Spleen (tissue), 11 donors: ENCODE measurements around the gene NPDC1. TPM values are rescaled to one million over a fixed set of nuclear protein-coding genes. Genes with fewer than 3 reads are reported as not detected.

Source experiments
- DNase-seq: peaks from one replicate; pipeline ENCODE4 v3.0.0-alpha.2; 2020
- H3K27ac ChIP-seq, 8 donors: fragments of 200-600 bp; sonication (generic) in 7 of 8; 1 replicate in 4 of 8; 2 replicates in 4 of 8; pipeline versions ENCODE4 v1.5.0 to v1.8.0; 2016 to 2021; ENCODE audit warnings: inconsistent platforms in 4 of 8, mild to moderate bottlenecking in 4 of 8, moderate library complexity in 1 of 8
- H3K27me3 ChIP-seq, 7 donors: fragments of 200-600 bp; sonication (generic) in 6 of 7; replicated peaks in 1 of 7; 1 replicate in 4 of 7; 2 replicates in 3 of 7; pipeline versions ENCODE4 v1.5.0 to v1.8.0; 2016 to 2021; ENCODE audit warnings: inconsistent platforms in 3 of 7, mild to moderate bottlenecking in 1 of 7
- H3K36me3 ChIP-seq, 6 donors: fragments of 200-600 bp; sonication (generic) in 5 of 6; 1 replicate in 4 of 6; 2 replicates in 2 of 6; pipeline versions ENCODE4 v1.5.0 to v1.8.0; 2016 to 2021; ENCODE audit warnings: inconsistent platforms in 2 of 6
- H3K4me1 ChIP-seq, 6 donors: fragments of 200-600 bp; sonication (generic) in 5 of 6; 1 replicate in 3 of 6; 2 replicates in 3 of 6; pipeline versions ENCODE4 v1.5.0 to v1.8.0; 2016 to 2021; ENCODE audit warnings: inconsistent platforms in 3 of 6
- H3K4me3 ChIP-seq, 8 donors: fragments of 200-600 bp; sonication (generic) in 7 of 8; 1 replicate in 4 of 8; 2 replicates in 4 of 8; pipeline versions ENCODE4 v1.5.0 to v1.8.0; 2016 to 2021; ENCODE audit warnings: inconsistent platforms in 4 of 8, mild to moderate bottlenecking in 4 of 8, moderate library complexity in 2 of 8
- H3K9me3 ChIP-seq, 8 donors: fragments of 200-600 bp; sonication (generic) in 7 of 8; 1 replicate in 4 of 8; 2 replicates in 4 of 8; pipeline versions ENCODE4 v1.5.0 to v1.8.0; 2016 to 2021; ENCODE audit warnings: inconsistent platforms in 4 of 8
- POLR2A ChIP-seq, 3 donors: fragments of 450-650 bp; IDR thresholded peaks; one replicate each; pipeline ENCODE4 v1.5.1; 2017; ENCODE audit warnings: antibody characterized with exemption in 3 of 3, mild to moderate bottlenecking in 1 of 3
- POLR2AphosphoS5 ChIP-seq, 3 donors: sonication (generic); formaldehyde crosslinking; IDR thresholded peaks; one replicate each; pipeline ENCODE4 v1.5.1; 2017; ENCODE audit warnings: antibody characterized with exemption in 3 of 3
- WGBS, 5 donors: extraction: QIAGEN DNeasy Blood & Tissue Kit in 3 of 5; methylation state at CpG; one replicate each; pipeline versions ENCODE4 v1.1.5 to v1.1.7; 2013 to 2018; 5-methylcytosine and 5-hydroxymethylcytosine counted together
- intact Hi-C: fragments of 100-400 bp; cut with DNase I; formaldehyde crosslinking; loops from one replicate; pipeline ENCODE4 v1.15.0; 2023; ENCODE audit warnings: low total_unique reads
- polyA plus RNA-seq, 3 donors: library from polyadenylated mRNA; stranded (reverse); fragments of 200-250 nt; gene quantifications; one replicate each; pipeline ENCODE4 v1.2.1, GENCODE V29; 2013
- total RNA-seq, 7 donors: library from RNA; depleted of rRNA in 3 of 7; stranded (reverse); fragments of >200 nt in 3 of 7; fragmentation: NEBNext Ultra II Directional in 4 of 7; extraction: Animal tissue kit (Norgen Biotek cat#: 25700) in 4 of 7; gene quantifications; one replicate each; pipeline versions ENCODE4 v1.1.0 to v1.2.1, GENCODE V29; 2016 to 2021
- TF ChIP-seq, protein P1 (sequence below), 11 experiments: fragments of 200-600 bp in 7 of 11; fragments of 450-650 bp in 4 of 11; sonication (generic) in 4 of 11; IDR thresholded peaks in 8 of 11; conservative IDR thresholded peaks in 3 of 11; 1 replicate in 7 of 11; 2 replicates in 4 of 11; pipeline versions ENCODE4 v1.4.0 to v1.8.0; 2016 to 2021; ENCODE audit warnings: antibody characterized with exemption in 11 of 11, inconsistent platforms in 4 of 11, mild to moderate bottlenecking in 1 of 11
- donor health status: healthy with polysubstance abuse.
- donor health status: DM: no; HTN: no; CAD: no; lungs with moderate emphysema.
- donor health status: DM: no; HTN: no; CAD: no.
- donor health status: Bipolar disorder and iron deficiency.
- donor health status: healthy.
- donor health status: DM: no; HTN: no; CAD: no.
- donor health status: DM: yes; HTN: yes; CAD: no.

The NPDC1 gene
- total and polyA plus RNA-seq, 10 donors, result 86.3 to 358 (median 132) TPM

- H3K36me3 ChIP-seq, result peaks cover 0 to 80% (median 52%) of the 10 kb centered on the region in 6 donors
- 90 to 96% (median 95%) methylated on average over 13 to 49 of the region's 49 CpGs for WGBS, 5 donors
Measured at GRCh38 chr9:137009938-137010732, 35.8 kb downstream of the NPDC1 start.

GRCh38 chr9:137009217-137009616 lies 36.8 kb downstream of the NPDC1 start:
- intact Hi-C loops, result no loop called here
- Histone ChIP-seq H3K4me3 (no peak overlapping the region), H3K27ac (no peak overlapping the region), H3K4me1 (peaks cover 0 to 20% (median 4%) of the 10 kb centered on the region in 6 donors), H3K27me3 (no peaks in the 10 kb centered on the region), H3K36me3 (peaks cover 0 to 71% (median 43%) of the 10 kb centered on the region in 6 donors), H3K9me3 (no peaks in the 10 kb centered on the region)
- TF ChIP-seq, protein P1, sequence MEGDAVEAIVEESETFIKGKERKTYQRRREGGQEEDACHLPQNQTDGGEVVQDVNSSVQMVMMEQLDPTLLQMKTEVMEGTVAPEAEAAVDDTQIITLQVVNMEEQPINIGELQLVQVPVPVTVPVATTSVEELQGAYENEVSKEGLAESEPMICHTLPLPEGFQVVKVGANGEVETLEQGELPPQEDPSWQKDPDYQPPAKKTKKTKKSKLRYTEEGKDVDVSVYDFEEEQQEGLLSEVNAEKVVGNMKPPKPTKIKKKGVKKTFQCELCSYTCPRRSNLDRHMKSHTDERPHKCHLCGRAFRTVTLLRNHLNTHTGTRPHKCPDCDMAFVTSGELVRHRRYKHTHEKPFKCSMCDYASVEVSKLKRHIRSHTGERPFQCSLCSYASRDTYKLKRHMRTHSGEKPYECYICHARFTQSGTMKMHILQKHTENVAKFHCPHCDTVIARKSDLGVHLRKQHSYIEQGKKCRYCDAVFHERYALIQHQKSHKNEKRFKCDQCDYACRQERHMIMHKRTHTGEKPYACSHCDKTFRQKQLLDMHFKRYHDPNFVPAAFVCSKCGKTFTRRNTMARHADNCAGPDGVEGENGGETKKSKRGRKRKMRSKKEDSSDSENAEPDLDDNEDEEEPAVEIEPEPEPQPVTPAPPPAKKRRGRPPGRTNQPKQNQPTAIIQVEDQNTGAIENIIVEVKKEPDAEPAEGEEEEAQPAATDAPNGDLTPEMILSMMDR (IDR thresholded peaks at IDR 0.05 in 8 of 11, conservative IDR thresholded peaks at IDR 0.05 in 3 of 11), result no peak
- no peak for TF ChIP-seq POLR2A (IDR thresholded peaks at IDR 0.05)
- TF ChIP-seq POLR2AphosphoS5 (IDR thresholded peaks at IDR 0.05), result no peak
- DNase-seq, result no peak
- 60 to 96% (median 93%) methylated on average over 1 to 18 of the region's 18 CpGs; no CpG with 5 or more reads in 1 of the 5 donors for WGBS, 5 donors

More at GRCh38 chr9:137009938-137010732, 35.8 kb downstream of the NPDC1 start:
- DNase-seq, result no peak
- intact Hi-C loops, result no loop called here
- TF ChIP-seq, protein P1 (IDR thresholded peaks at IDR 0.05 in 8 of 11, conservative IDR thresholded peaks at IDR 0.05 in 3 of 11), result no peak
- TF ChIP-seq POLR2AphosphoS5 (IDR thresholded peaks at IDR 0.05), result no peak
- TF ChIP-seq POLR2A (IDR thresholded peaks at IDR 0.05), result no peak
- Histone ChIP-seq H3K4me1 (peaks cover 0 to 18% (median 4%) of the 10 kb centered on the region in 6 donors), H3K9me3 (no peaks in the 10 kb centered on the region), H3K4me3 (no peak overlapping the region), H3K27ac (no peak overlapping the region), H3K27me3 (no peaks in the 10 kb centered on the region)

DNA sequence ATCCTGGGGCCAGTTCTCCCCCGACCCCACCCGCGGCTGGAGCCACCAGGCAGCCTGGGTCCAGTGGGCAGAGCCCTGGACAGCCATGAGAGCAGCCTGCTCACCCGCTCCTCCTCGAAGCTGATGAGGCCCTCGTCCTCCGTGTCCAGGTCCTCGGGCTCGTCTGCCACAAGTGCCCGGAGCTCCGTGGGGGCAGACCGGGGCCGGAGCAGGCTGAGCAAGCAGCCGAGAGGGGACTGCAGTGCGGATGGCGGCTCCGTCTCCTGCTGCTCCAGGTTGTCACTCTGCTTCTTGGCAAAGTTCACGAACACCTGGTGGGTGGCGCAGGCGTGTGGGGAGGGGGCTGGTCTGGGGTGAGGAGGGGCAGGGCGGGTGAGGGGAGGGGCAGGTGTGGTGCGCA lies 37.7 kb downstream of the NPDC1 start:
- 68 to 86% (median 80%) methylated on average over 7 to 22 of the region's 22 CpGs for WGBS, 5 donors
- Histone ChIP-seq H3K27me3 (no peaks in the 10 kb centered on the region), H3K9me3 (no peaks in the 10 kb centered on the region), H3K4me3 (no peak overlapping the region), H3K27ac (no peak overlapping the region), H3K36me3 (peaks cover 0 to 62% (median 35%) of the 10 kb centered on the region in 6 donors), H3K4me1 (peaks cover 0 to 20% (median 4%) of the 10 kb centered on the region in 6 donors)
- no peak for DNase-seq
- TF ChIP-seq, protein P1 (IDR thresholded peaks at IDR 0.05 in 8 of 11, conservative IDR thresholded peaks at IDR 0.05 in 3 of 11), result no peak
- TF ChIP-seq POLR2A (IDR thresholded peaks at IDR 0.05), result no peak
- intact Hi-C loops, result no loop called here

DNA sequence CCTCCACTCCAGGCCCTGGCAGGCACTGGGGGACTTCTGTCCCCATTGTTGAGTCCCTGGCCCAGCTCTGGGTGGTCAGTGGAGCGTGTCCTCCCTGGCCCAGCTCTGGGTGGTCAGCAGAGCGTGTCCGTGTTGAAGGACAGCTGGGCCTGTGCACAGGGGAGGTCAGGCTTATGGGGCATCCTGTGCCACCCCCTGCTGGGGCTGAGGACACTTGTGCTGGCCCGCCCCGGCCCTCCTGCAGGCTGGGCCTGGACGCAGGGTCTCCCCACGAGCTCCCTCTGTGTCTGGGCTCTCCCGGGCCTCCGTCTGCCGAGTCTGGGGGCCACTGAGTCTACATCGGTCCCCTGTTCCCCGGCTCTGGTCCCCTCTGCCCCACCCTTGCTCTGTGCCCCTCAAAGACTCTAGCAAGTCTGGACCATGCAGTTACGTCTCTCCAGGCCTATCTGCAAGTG lies 38.1 kb downstream of the NPDC1 start:
- Histone ChIP-seq H3K4me3 (no peak overlapping the region), H3K9me3 (no peaks in the 10 kb centered on the region), H3K4me1 (peaks cover 0 to 20% (median 4%) of the 10 kb centered on the region in 6 donors), H3K36me3 (peaks cover 0 to 57% (median 32%) of the 10 kb centered on the region in 6 donors), H3K27ac (no peak overlapping the region), H3K27me3 (no peaks in the 10 kb centered on the region)
- TF ChIP-seq, protein P1 (IDR thresholded peaks at IDR 0.05 in 8 of 11, conservative IDR thresholded peaks at IDR 0.05 in 3 of 11), result no peak
- TF ChIP-seq POLR2A (IDR thresholded peaks at IDR 0.05) (no peak), POLR2AphosphoS5 (IDR thresholded peaks at IDR 0.05) (no peak)
- intact Hi-C loops, result no loop called here
- DNase-seq, result no peak
- WGBS, 5 donors, result 84 to 94% (median 87%) methylated on average over 2 to 13 of the region's 13 CpGs
